K562 (cell line): ENCODE data around the gene MYH7B. TPM values are rescaled to one million over a fixed set of nuclear protein-coding genes. Genes with fewer than 3 reads are reported as not detected.
A peak's percentile ranks its signal among the peaks of the same experiment; 100 is the strongest.

Experiments
- ATF3 ChIP-seq, 2 experiments: fragments of 450-650 bp in 1 of 2; sonication (generic) in 1 of 2; formaldehyde crosslinking in 1 of 2; IDR thresholded peaks in 1 of 2; conservative IDR thresholded peaks in 1 of 2; 2 replicates each; pipeline versions ENCODE4 v1.6.1 to v1.8.1; 2016 to 2023; ENCODE audit warnings: mild to moderate bottlenecking in 2 of 2, moderate library complexity in 2 of 2, inconsistent platforms in 1 of 2, missing genetic modification reagents in 1 of 2
- CEBPG ChIP-seq, 3 experiments: fragments of 200-800 bp in 1 of 3; sonication (Bioruptor generic) in 1 of 3; sonication (generic) in 1 of 3; formaldehyde crosslinking in 1 of 3; IDR thresholded peaks in 2 of 3; conservative IDR thresholded peaks in 1 of 3; 2 replicates each; pipeline versions ENCODE4 v1.6.1 to v1.8.0; 2016 to 2022; ENCODE audit warnings: missing compliant biosample characterization in 2 of 3, missing genetic modification characterization in 2 of 3, mild to moderate bottlenecking in 1 of 3, missing genetic modification reagents in 1 of 3
- ERF ChIP-seq: fragments of 450-650 bp; formaldehyde crosslinking; IDR thresholded peaks from 2 replicates; pipeline ENCODE4 v1.4.0; 2020; ENCODE audit warnings: mild to moderate bottlenecking, mixed read lengths
- GTF2B ChIP-seq: IDR thresholded peaks from 2 replicates; pipeline ENCODE4 v1.6.1; 2011; ENCODE audit not compliant: insufficient read length; ENCODE audit errors: extremely low read depth
- MYNN ChIP-seq, 2 experiments: sonication (generic); formaldehyde crosslinking in 1 of 2; IDR thresholded peaks; 2 replicates each; pipeline versions ENCODE4 v1.5.0 to v1.6.1; 2016 to 2020; ENCODE audit warnings: antibody characterized with exemption in 1 of 2, missing genetic modification reagents in 1 of 2
- NBN ChIP-seq: fragments of 450-650 bp; IDR thresholded peaks from 2 replicates; pipeline ENCODE4 v1.6.1; 2016; ENCODE audit warnings: low read depth, mild to moderate bottlenecking
- PCBP2 ChIP-seq: fragments of 200-400 bp; formaldehyde crosslinking; IDR thresholded peaks from 2 replicates; pipeline ENCODE4 v1.6.1; 2018; ENCODE audit warnings: low read length, low read depth, mild to moderate bottlenecking, moderate library complexity; ENCODE audit not compliant: poor library complexity, severe bottlenecking
- RAD21 ChIP-seq, 2 experiments: fragments of 250-450 bp in 1 of 2; fragments of 450-650 bp in 1 of 2; sonication (Bioruptor Pico) in 1 of 2; formaldehyde crosslinking in 1 of 2; IDR thresholded peaks in 1 of 2; conservative IDR thresholded peaks in 1 of 2; 2 replicates each; pipeline versions ENCODE4 v1.4.0 to v1.8.0; 2020 to 2022; ENCODE audit warnings: mild to moderate bottlenecking in 2 of 2, moderate library complexity in 1 of 2
- SLC30A9 ChIP-seq: fragments of 250-450 bp; sonication (Bioruptor Pico); IDR thresholded peaks from 2 replicates; pipeline ENCODE4 v1.8.0; 2022; ENCODE audit warnings: mild to moderate bottlenecking, moderate library complexity
- TCF7 ChIP-seq: sonication (generic); IDR thresholded peaks from 2 replicates; pipeline ENCODE4 v1.6.1; 2016; ENCODE audit warnings: antibody characterized with exemption, borderline replicate concordance
- THRA ChIP-seq: fragments of 450-650 bp; IDR thresholded peaks from 2 replicates; pipeline ENCODE4 v1.6.1; 2017; ENCODE audit warnings: mild to moderate bottlenecking, moderate library complexity
- YY1 ChIP-seq, 3 experiments: IDR thresholded peaks; 2 replicates each; pipeline ENCODE4 v1.6.1; 2011; ENCODE audit warnings: low read length in 2 of 3, mild to moderate bottlenecking in 2 of 3, moderate library complexity in 2 of 3, borderline replicate concordance in 1 of 3, control low read depth in 1 of 3, low read depth in 1 of 3; ENCODE audit not compliant: insufficient read depth in 3 of 3, insufficient replicate concordance in 2 of 3, control insufficient read depth in 1 of 3, insufficient read length in 1 of 3; ENCODE audit errors: extremely low read depth in 1 of 3
- ZBTB5 ChIP-seq: fragments of 450-650 bp; IDR thresholded peaks from 2 replicates; pipeline ENCODE4 v1.6.1; 2017; ENCODE audit warnings: antibody characterized with exemption
- ZNF12 ChIP-seq: sonication (generic); formaldehyde crosslinking; IDR thresholded peaks from 2 replicates; pipeline ENCODE4 v1.4.0; 2020; ENCODE audit warnings: mild to moderate bottlenecking, missing genetic modification reagents
- ZNF232 ChIP-seq: sonication (generic); formaldehyde crosslinking; IDR thresholded peaks from 2 replicates; pipeline ENCODE4 v1.8.0; 2022; ENCODE audit warnings: mild to moderate bottlenecking, missing genetic modification reagents
- polyA plus RNA-seq, 8 experiments: library from polyadenylated mRNA; depleted of rRNA in 4 of 8; stranded (reverse) in 5 of 8; unstranded in 3 of 8; fragments of >200 nt; fragmentation: Nextera tagmentation in 2 of 8; fragmentation: Illumina TruSeq in 1 of 8; extraction: Ambion mirVana in 2 of 8; extraction: Trizol in 1 of 8; gene quantifications; 2 replicates each; pipeline versions ENCODE4 v1.2.1 to v1.2.3, GENCODE V29; 2011 to 2014; ENCODE audit warnings: inconsistent platforms in 1 of 8, missing spikeins in 1 of 8
- total RNA-seq, 7 experiments: library from RNA; depleted of rRNA in 6 of 7; stranded (reverse); fragments of >200 nt in 6 of 7; fragmentation: Illumina TruSeq in 2 of 7; extraction: Trizol in 2 of 7; gene quantifications; 2 replicates each; pipeline versions ENCODE4 v1.2.1 to v1.2.3, GENCODE V29; 2011 to 2021; ENCODE audit warnings: low replicate concordance in 1 of 7

MYH7B gene
- total and polyA plus RNA-seq, 9 of the 15 experiments (the other 6 are each of a cell fraction or from before 2014, with no cell fraction given), result 0.07 to 0.34 (median 0.13) TPM; not detected in 3

- no peak for TF ChIP-seq ATF3 (IDR thresholded peaks at IDR 0.05)
- TF ChIP-seq ATF3 (CRISPR knock-in tag; conservative IDR thresholded peaks at IDR 0.05), result no peak
- TF ChIP-seq TCF7, result no peak
- no peak for TF ChIP-seq GTF2B
- no peak for TF ChIP-seq THRA
- TF ChIP-seq SLC30A9 (CRISPR knock-in tag), result no peak
- no peak for TF ChIP-seq ZBTB5
- no peak for TF ChIP-seq MYNN (IDR thresholded peaks at IDR 0.05)
- TF ChIP-seq MYNN (CRISPR knock-in tag; IDR thresholded peaks at IDR 0.05), result no peak
- TF ChIP-seq ZNF232 (CRISPR knock-in tag), result no peak
- TF ChIP-seq PCBP2, result no peak
- 0 out of 4 replicates have a peak, but pooled peaks of 1 of the 2 experiments have one; percentile 10 for TF ChIP-seq RAD21 (CRISPR knock-in tag; conservative IDR thresholded peaks at IDR 0.05 in 1 of 2, IDR thresholded peaks at IDR 0.05 in 1 of 2)
- no peak for TF ChIP-seq NBN
- no peak for TF ChIP-seq ZNF12
- TF ChIP-seq ERF, result peak; percentile 67; the same call in 1 of the 2 replicates
- no peak for TF ChIP-seq YY1 (IDR thresholded peaks at IDR 0.05; ENCODE audit: borderline replicate concordance in 1 of 3, control insufficient read depth in 1 of 3, extremely low read depth in 1 of 3, insufficient read depth in 3 of 3, insufficient read length in 1 of 3, insufficient replicate concordance in 2 of 3, low read depth in 1 of 3, low read length in 2 of 3)
- TF ChIP-seq CEBPG (CRISPR knock-in tag; IDR thresholded peaks at IDR 0.05), result no peak
- no peak for TF ChIP-seq CEBPG (tag; conservative IDR thresholded peaks at IDR 0.05 in 1 of 2, IDR thresholded peaks at IDR 0.05 in 1 of 2)
Observed at GRCh38 chr20:34954904-34955230, 801 bp upstream of the MYH7B start (continued).
